KOPT-K1 (cell line): ENCODE results near the gene DNAAF8.

Experiments used
- H3K27ac ChIP-seq: fragments of 200-600 bp; sonication (generic); 2 replicates; pipeline ENCODE4 v1.5.1; 2016; ENCODE audit warnings: antibody characterized with exemption, mild to moderate bottlenecking, low read depth, low read length; ENCODE audit not compliant: poor library complexity, severe bottlenecking
- H3K36me3 ChIP-seq: fragments of 200-600 bp; sonication (generic); 2 replicates; pipeline ENCODE4 v1.5.1; 2017; ENCODE audit warnings: antibody characterized with exemption, mild to moderate bottlenecking, low read length, moderate library complexity; ENCODE audit not compliant: insufficient read depth
- H3K9me3 ChIP-seq: fragments of 200-600 bp; sonication (generic); 2 replicates; pipeline ENCODE4 v1.5.1; 2017; ENCODE audit warnings: antibody characterized with exemption, low read length, mild to moderate bottlenecking; ENCODE audit not compliant: insufficient read depth, poor library complexity, severe bottlenecking

The DNAAF8 gene

GRCh38 chr16:4700997-4701743, 33.2 kb upstream of the DNAAF8 start:
- H3K27ac ChIP-seq = no peak overlapping the region
- H3K9me3 ChIP-seq = no peaks in the 10 kb centered on the region
- H3K36me3 ChIP-seq = peaks cover 79% of the 10 kb centered on the region

GRCh38 chr16:4701791-4702465, 32.4 kb upstream of the DNAAF8 start:
- no peaks in the 10 kb centered on the region for H3K9me3 ChIP-seq
- no peak overlapping the region for H3K27ac ChIP-seq
- peaks cover 79% of the 10 kb centered on the region for H3K36me3 ChIP-seq

- H3K9me3 ChIP-seq = no peaks in the 10 kb centered on the region
- no peak overlapping the region for H3K27ac ChIP-seq
- H3K36me3 ChIP-seq = peaks cover 79% of the 10 kb centered on the region
These were observed 31.9 kb upstream of the DNAAF8 start for GRCh38 chr16:4702466-4702808.

- Histone ChIP-seq H3K27ac (no peak overlapping the region), H3K9me3 (no peaks in the 10 kb centered on the region), H3K36me3 (peaks cover 68% of the 10 kb centered on the region)
These were observed 30.4 kb upstream of the DNAAF8 start for GRCh38 chr16:4703906-4704305.

- no peaks in the 10 kb centered on the region for H3K9me3 ChIP-seq
- no peak overlapping the region for H3K27ac ChIP-seq
- peaks cover 64% of the 10 kb centered on the region for H3K36me3 ChIP-seq
These were observed 29.8 kb upstream of the DNAAF8 start for GRCh38 chr16:4704491-4704890.

GRCh38 chr16:4704913-4705312, 29.4 kb upstream of the DNAAF8 start:
- Histone ChIP-seq H3K27ac (no peak overlapping the region), H3K36me3 (peaks cover 64% of the 10 kb centered on the region), H3K9me3 (no peaks in the 10 kb centered on the region)

- Histone ChIP-seq H3K9me3 (no peaks in the 10 kb centered on the region), H3K36me3 (peaks cover 52% of the 10 kb centered on the region), H3K27ac (no peak overlapping the region)
These were observed 27.5 kb upstream of the DNAAF8 start for GRCh38 chr16:4706871-4707270.

GRCh38 chr16:4709481-4709880, 24.9 kb upstream of the DNAAF8 start:
- Histone ChIP-seq H3K27ac (no peak overlapping the region), H3K9me3 (no peaks in the 10 kb centered on the region), H3K36me3 (peaks cover 55% of the 10 kb centered on the region)

GRCh38 chr16:4713663-4714501, 20.5 kb upstream of the DNAAF8 start:
- Histone ChIP-seq H3K9me3 (no peaks in the 10 kb centered on the region), H3K27ac (no peak overlapping the region), H3K36me3 (peaks cover 39% of the 10 kb centered on the region)

- Histone ChIP-seq H3K9me3 (no peaks in the 10 kb centered on the region), H3K36me3 (peaks cover 32% of the 10 kb centered on the region), H3K27ac (no peak overlapping the region)
These were observed 19.3 kb upstream of the DNAAF8 start for GRCh38 chr16:4714996-4715395.

- Histone ChIP-seq H3K27ac (no peak overlapping the region), H3K9me3 (no peaks in the 10 kb centered on the region), H3K36me3 (peaks cover 25% of the 10 kb centered on the region)
These were observed 15.9 kb upstream of the DNAAF8 start for GRCh38 chr16:4718466-4718865.

GRCh38 chr16:4723071-4723767, 11.1 kb upstream of the DNAAF8 start:
- Histone ChIP-seq H3K9me3 (no peaks in the 10 kb centered on the region), H3K27ac (no peak overlapping the region), H3K36me3 (peaks cover 29% of the 10 kb centered on the region)

- H3K9me3 ChIP-seq = no peaks in the 10 kb centered on the region
- no peak overlapping the region for H3K27ac ChIP-seq
- peaks cover 42% of the 10 kb centered on the region for H3K36me3 ChIP-seq
These were observed 9.6 kb upstream of the DNAAF8 start for GRCh38 chr16:4724661-4725270.

GRCh38 chr16:4726616-4727015, 7.7 kb upstream of the DNAAF8 start:
- H3K9me3 ChIP-seq = no peaks in the 10 kb centered on the region
- peaks cover 51% of the 10 kb centered on the region for H3K36me3 ChIP-seq
- no peak overlapping the region for H3K27ac ChIP-seq
